Endothelial cell of umbilical vein (primary cell): Measurements from ENCODE around the gene PURB.

Experiments
- EZH2 ChIP-seq: IDR thresholded peaks from 2 replicates; pipeline ENCODE4 v1.6.1; 2012; ENCODE audit warnings: borderline replicate concordance, low read depth, mild to moderate bottlenecking, moderate library complexity, low read length, inconsistent platforms; ENCODE audit not compliant: severe bottlenecking
- FOS ChIP-seq: IDR thresholded peaks from 2 replicates; pipeline ENCODE4 v1.6.1; 2011; ENCODE audit warnings: mild to moderate bottlenecking, low read length, moderate library complexity, borderline replicate concordance; ENCODE audit not compliant: insufficient read depth
- POLR2AphosphoS5 ChIP-seq: IDR thresholded peaks from 2 replicates; pipeline ENCODE4 v1.6.1; 2012; ENCODE audit warnings: low read depth, mild to moderate bottlenecking, control low read depth, low read length, moderate library complexity; ENCODE audit not compliant: insufficient read depth
- TF ChIP-seq, protein P1 (sequence below), 2 donors: IDR thresholded peaks; 1 replicate in 1 of 2; 2 replicates in 1 of 2; pipeline ENCODE4 v1.5.1; 2011; ENCODE audit warnings: low read length in 2 of 2, mild to moderate bottlenecking in 2 of 2, moderate library complexity in 2 of 2, control low read depth in 1 of 2, inconsistent platforms in 1 of 2, low read depth in 1 of 2; ENCODE audit not compliant: insufficient read depth in 1 of 2; ENCODE audit errors: extremely low read depth in 1 of 2
- TF ChIP-seq, protein P2 (sequence below): IDR thresholded peaks from 2 replicates; pipeline ENCODE4 v1.6.1; 2011; ENCODE audit not compliant: insufficient read depth, insufficient read length

DNA sequence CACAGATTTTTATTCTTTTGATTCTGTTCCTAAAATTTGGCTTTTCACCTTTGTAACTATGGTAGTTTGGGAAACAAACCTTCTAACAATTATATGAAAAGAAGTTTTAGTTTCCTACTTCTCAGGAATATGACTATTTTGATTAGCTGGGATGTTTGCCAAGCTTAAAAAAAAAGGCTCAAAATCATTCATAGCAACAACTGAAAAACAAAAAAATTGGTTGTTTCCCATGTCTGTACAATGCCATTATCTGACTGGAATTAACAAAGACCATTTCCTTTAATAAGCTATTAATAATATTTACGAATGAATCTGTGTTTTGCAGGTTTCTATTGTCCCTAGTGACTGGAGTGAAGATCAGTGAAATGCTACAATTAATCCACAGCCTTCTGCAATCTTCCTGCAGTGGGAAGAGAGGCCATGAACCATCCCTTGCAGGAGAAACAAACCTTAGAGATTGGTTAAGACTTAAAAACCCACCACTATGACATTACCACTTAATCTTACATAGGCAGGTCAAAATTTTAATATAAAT lies 4.2 kb downstream of the PURB start:
- TF ChIP-seq, protein P1, sequence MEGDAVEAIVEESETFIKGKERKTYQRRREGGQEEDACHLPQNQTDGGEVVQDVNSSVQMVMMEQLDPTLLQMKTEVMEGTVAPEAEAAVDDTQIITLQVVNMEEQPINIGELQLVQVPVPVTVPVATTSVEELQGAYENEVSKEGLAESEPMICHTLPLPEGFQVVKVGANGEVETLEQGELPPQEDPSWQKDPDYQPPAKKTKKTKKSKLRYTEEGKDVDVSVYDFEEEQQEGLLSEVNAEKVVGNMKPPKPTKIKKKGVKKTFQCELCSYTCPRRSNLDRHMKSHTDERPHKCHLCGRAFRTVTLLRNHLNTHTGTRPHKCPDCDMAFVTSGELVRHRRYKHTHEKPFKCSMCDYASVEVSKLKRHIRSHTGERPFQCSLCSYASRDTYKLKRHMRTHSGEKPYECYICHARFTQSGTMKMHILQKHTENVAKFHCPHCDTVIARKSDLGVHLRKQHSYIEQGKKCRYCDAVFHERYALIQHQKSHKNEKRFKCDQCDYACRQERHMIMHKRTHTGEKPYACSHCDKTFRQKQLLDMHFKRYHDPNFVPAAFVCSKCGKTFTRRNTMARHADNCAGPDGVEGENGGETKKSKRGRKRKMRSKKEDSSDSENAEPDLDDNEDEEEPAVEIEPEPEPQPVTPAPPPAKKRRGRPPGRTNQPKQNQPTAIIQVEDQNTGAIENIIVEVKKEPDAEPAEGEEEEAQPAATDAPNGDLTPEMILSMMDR (IDR thresholded peaks at IDR 0.05; ENCODE audit: extremely low read depth in 1 of 2, insufficient read depth in 1 of 2, low read depth in 1 of 2, low read length in 2 of 2) = no peak
- TF ChIP-seq FOS (no peak), EZH2 (no peak), POLR2AphosphoS5 (no peak)
- TF ChIP-seq, protein P2, sequence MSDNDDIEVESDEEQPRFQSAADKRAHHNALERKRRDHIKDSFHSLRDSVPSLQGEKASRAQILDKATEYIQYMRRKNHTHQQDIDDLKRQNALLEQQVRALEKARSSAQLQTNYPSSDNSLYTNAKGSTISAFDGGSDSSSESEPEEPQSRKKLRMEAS = no peak
